HEK293 (cell line): ENCODE measurements around the gene HAT1.

Experiments used
- BCL6B ChIP-seq: fragments of 450-650 bp; formaldehyde crosslinking; IDR thresholded peaks from 2 replicates; pipeline ENCODE4 v1.5.1; 2017; ENCODE audit warnings: missing biosample characterization, missing genetic modification characterization
- KLF8 ChIP-seq: fragments of 450-650 bp; formaldehyde crosslinking; IDR thresholded peaks from 2 replicates; pipeline ENCODE4 v1.5.1; 2016; ENCODE audit warnings: missing biosample characterization, missing genetic modification characterization
- SP2 ChIP-seq: fragments of 450-650 bp; formaldehyde crosslinking; IDR thresholded peaks from 2 replicates; pipeline ENCODE4 v1.5.1; 2016; ENCODE audit warnings: missing biosample characterization, missing genetic modification characterization
- TRIM28 ChIP-seq: IDR thresholded peaks from 2 replicates; pipeline ENCODE4 v1.6.1; 2011; ENCODE audit warnings: low read length, control low read depth, borderline replicate concordance
- TSHZ1 ChIP-seq: fragments of 450-650 bp; formaldehyde crosslinking; IDR thresholded peaks from 2 replicates; pipeline ENCODE4 v1.5.1; 2016; ENCODE audit warnings: missing biosample characterization, missing genetic modification characterization, borderline replicate concordance
- ZBTB17 ChIP-seq: fragments of 450-650 bp; formaldehyde crosslinking; IDR thresholded peaks from 2 replicates; pipeline ENCODE4 v1.5.1; 2016; ENCODE audit warnings: missing biosample characterization, missing genetic modification characterization
- ZBTB20 ChIP-seq: fragments of 450-650 bp; formaldehyde crosslinking; IDR thresholded peaks from 2 replicates; pipeline ENCODE4 v1.5.1; 2016; ENCODE audit warnings: missing biosample characterization, missing genetic modification characterization
- ZIC2 ChIP-seq: fragments of 450-650 bp; formaldehyde crosslinking; IDR thresholded peaks from 2 replicates; pipeline ENCODE4 v1.5.1; 2016; ENCODE audit warnings: missing biosample characterization, missing genetic modification characterization
- ZNF114 ChIP-seq: fragments of 450-650 bp; formaldehyde crosslinking; IDR thresholded peaks from 2 replicates; pipeline ENCODE4 v1.5.0; 2017; ENCODE audit warnings: missing biosample characterization, missing genetic modification characterization
- ZNF138 ChIP-seq: fragments of 450-650 bp; formaldehyde crosslinking; IDR thresholded peaks from 2 replicates; pipeline ENCODE4 v1.5.1; 2016; ENCODE audit warnings: missing biosample characterization, missing genetic modification characterization, borderline replicate concordance
- ZNF157 ChIP-seq: fragments of 450-650 bp; formaldehyde crosslinking; IDR thresholded peaks from 2 replicates; pipeline ENCODE4 v1.5.1; 2016; ENCODE audit warnings: missing biosample characterization, missing genetic modification characterization
- ZNF16 ChIP-seq: fragments of 450-650 bp; formaldehyde crosslinking; IDR thresholded peaks from 2 replicates; pipeline ENCODE4 v1.5.1; 2016; ENCODE audit warnings: low read depth, missing biosample characterization, missing genetic modification characterization
- ZNF174 ChIP-seq: fragments of 450-650 bp; formaldehyde crosslinking; IDR thresholded peaks from 2 replicates; pipeline ENCODE4 v1.5.0; 2017; ENCODE audit warnings: missing biosample characterization, mild to moderate bottlenecking, missing genetic modification characterization
- ZNF2 ChIP-seq: fragments of 450-650 bp; formaldehyde crosslinking; IDR thresholded peaks from 2 replicates; pipeline ENCODE4 v1.5.1; 2016; ENCODE audit warnings: missing biosample characterization, missing genetic modification characterization
- ZNF24 ChIP-seq: fragments of 450-650 bp; formaldehyde crosslinking; IDR thresholded peaks from 2 replicates; pipeline ENCODE4 v1.5.1; 2016; ENCODE audit warnings: missing biosample characterization, missing genetic modification characterization
- ZNF341 ChIP-seq: fragments of 450-650 bp; formaldehyde crosslinking; IDR thresholded peaks from 2 replicates; pipeline ENCODE4; 2016; ENCODE audit warnings: low read depth, missing biosample characterization, missing genetic modification characterization
- ZNF354C ChIP-seq: fragments of 450-650 bp; formaldehyde crosslinking; IDR thresholded peaks from 2 replicates; pipeline ENCODE4 v1.5.1; 2016; ENCODE audit warnings: missing biosample characterization, missing genetic modification characterization, low read depth, borderline replicate concordance
- ZNF48 ChIP-seq: fragments of 450-650 bp; formaldehyde crosslinking; IDR thresholded peaks from 2 replicates; pipeline ENCODE4 v1.5.1; 2016; ENCODE audit warnings: missing biosample characterization, missing genetic modification characterization
- ZNF510 ChIP-seq: fragments of 450-650 bp; formaldehyde crosslinking; IDR thresholded peaks from 2 replicates; pipeline ENCODE4 v1.5.1; 2018; ENCODE audit warnings: mild to moderate bottlenecking, missing genetic modification characterization, missing biosample characterization; ENCODE audit not compliant: insufficient replicate concordance
- ZNF560 ChIP-seq: fragments of 450-650 bp; formaldehyde crosslinking; IDR thresholded peaks from 2 replicates; pipeline ENCODE4 v1.5.1; 2017; ENCODE audit warnings: missing biosample characterization, missing genetic modification characterization, borderline replicate concordance
- ZNF571 ChIP-seq: fragments of 450-650 bp; formaldehyde crosslinking; IDR thresholded peaks from 2 replicates; pipeline ENCODE4 v1.5.0; 2017; ENCODE audit warnings: missing biosample characterization, missing genetic modification characterization
- ZNF596 ChIP-seq: fragments of 450-650 bp; IDR thresholded peaks from 2 replicates; pipeline ENCODE4 v1.5.0; 2018; ENCODE audit warnings: missing biosample characterization, mild to moderate bottlenecking, missing genetic modification characterization, moderate library complexity
- ZNF621 ChIP-seq: fragments of 450-650 bp; formaldehyde crosslinking; IDR thresholded peaks from 2 replicates; pipeline ENCODE4 v1.5.1; 2017; ENCODE audit warnings: missing biosample characterization, missing genetic modification characterization
- ZNF785 ChIP-seq: fragments of 450-650 bp; formaldehyde crosslinking; IDR thresholded peaks from 2 replicates; pipeline ENCODE4 v1.5.1; 2016; ENCODE audit warnings: missing biosample characterization, missing genetic modification characterization
- TF ChIP-seq, protein P1 (sequence below): fragments of 450-650 bp; formaldehyde crosslinking; IDR thresholded peaks from 2 replicates; pipeline ENCODE4 v1.5.1; 2016; ENCODE audit warnings: missing biosample characterization, missing genetic modification characterization
- TF ChIP-seq, protein P2 (sequence below): fragments of 450-650 bp; formaldehyde crosslinking; IDR thresholded peaks from 2 replicates; pipeline ENCODE4 v1.5.1; 2016; ENCODE audit warnings: missing biosample characterization, missing genetic modification characterization
- TF ChIP-seq, protein P3 (sequence below): fragments of 450-650 bp; formaldehyde crosslinking; IDR thresholded peaks from 2 replicates; pipeline ENCODE4 v1.5.1; 2016; ENCODE audit warnings: missing biosample characterization, missing genetic modification characterization

The HAT1 gene

DNA sequence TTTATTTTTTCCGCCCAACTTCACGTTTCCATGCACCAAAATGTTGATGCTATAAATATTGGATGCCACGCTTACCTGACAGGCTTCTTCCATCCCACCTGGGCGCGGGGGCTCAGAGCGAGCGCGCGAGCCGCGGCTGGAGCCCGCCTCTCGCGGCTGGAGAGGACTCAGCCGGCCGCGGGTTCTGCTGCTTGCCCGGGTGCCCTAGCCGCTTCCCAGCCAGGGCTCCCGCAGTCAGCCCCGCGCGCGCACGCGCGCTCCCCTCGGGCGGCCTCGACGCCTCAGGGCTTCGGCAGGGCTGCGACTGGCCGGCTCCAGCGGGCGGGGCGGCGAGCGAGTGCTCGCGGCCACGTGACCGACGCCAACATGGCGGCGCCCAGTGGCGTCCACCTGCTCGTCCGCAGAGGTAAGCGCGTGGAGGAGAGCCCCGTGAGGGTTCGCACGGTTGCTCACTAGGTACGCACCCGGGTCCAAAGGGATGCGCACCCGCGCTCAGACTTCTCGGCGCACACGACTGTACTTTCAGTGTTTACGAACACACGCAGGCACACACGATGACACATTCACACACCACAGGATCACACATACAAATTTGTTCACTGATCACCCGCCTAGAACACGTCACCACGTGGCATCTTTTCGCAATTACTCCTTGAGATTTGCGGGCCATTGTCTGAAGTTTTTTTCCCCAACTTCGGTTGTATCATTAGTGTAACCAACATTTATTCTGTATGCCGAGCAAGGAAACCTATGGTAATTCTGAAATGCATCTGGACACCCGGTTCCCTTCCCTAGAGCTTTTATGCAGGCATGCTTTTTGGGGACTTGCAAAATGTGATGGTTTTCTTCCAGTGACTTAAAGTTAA, 77.6 kb downstream of the HAT1 start, which contains the start of gene METAP1D (continued):
- TF ChIP-seq ZIC2 (tag by site-specific recombination) (no peak; the same call in 1 of the 2 replicates), ZNF24 (peak; percentile 91), KLF8 (tag by site-specific recombination) (peak; percentile 52; the same call in 1 of the 2 replicates), ZNF2 (peak; percentile 78), ZNF341 (tag by site-specific recombination) (no peak), ZNF48 (no peak), ZNF138 (tag by site-specific recombination) (no peak), ZNF16 (no peak), ZNF560 (tag by site-specific recombination) (no peak), ZNF157 (tag by site-specific recombination) (no peak), ZNF510 (tag by site-specific recombination) (no peak), ZBTB17 (tag by site-specific recombination) (peak; percentile 83), ZNF571 (tag by site-specific recombination) (no peak), TSHZ1 (peak; percentile 26; the same call in 1 of the 2 replicates), ZBTB20 (tag by site-specific recombination) (peak; percentile 69; the same call in 1 of the 2 replicates), ZNF174 (tag by site-specific recombination) (no peak), ZNF114 (tag by site-specific recombination) (no peak), ZNF354C (tag by site-specific recombination) (no peak), SP2 (tag by site-specific recombination) (no peak), ZNF596 (tag by site-specific recombination) (peak; percentile 63; the same call in 1 of the 2 replicates), BCL6B (tag by site-specific recombination) (no peak), TRIM28 (peak; percentile 63; the same call in 1 of the 2 replicates), ZNF621 (tag by site-specific recombination) (no peak), ZNF785 (tag by site-specific recombination) (0 out of 2 replicates have a peak, but pooled peaks have one; percentile 45)
- TF ChIP-seq, protein P1, sequence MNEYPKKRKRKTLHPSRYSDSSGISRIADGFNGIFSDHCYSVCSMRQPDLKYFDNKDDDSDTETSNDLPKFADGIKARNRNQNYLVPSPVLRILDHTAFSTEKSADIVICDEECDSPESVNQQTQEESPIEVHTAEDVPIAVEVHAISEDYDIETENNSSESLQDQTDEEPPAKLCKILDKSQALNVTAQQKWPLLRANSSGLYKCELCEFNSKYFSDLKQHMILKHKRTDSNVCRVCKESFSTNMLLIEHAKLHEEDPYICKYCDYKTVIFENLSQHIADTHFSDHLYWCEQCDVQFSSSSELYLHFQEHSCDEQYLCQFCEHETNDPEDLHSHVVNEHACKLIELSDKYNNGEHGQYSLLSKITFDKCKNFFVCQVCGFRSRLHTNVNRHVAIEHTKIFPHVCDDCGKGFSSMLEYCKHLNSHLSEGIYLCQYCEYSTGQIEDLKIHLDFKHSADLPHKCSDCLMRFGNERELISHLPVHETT (tag by site-specific recombination): peak; percentile 69; the same call in 1 of the 2 replicates
- TF ChIP-seq, protein P2, sequence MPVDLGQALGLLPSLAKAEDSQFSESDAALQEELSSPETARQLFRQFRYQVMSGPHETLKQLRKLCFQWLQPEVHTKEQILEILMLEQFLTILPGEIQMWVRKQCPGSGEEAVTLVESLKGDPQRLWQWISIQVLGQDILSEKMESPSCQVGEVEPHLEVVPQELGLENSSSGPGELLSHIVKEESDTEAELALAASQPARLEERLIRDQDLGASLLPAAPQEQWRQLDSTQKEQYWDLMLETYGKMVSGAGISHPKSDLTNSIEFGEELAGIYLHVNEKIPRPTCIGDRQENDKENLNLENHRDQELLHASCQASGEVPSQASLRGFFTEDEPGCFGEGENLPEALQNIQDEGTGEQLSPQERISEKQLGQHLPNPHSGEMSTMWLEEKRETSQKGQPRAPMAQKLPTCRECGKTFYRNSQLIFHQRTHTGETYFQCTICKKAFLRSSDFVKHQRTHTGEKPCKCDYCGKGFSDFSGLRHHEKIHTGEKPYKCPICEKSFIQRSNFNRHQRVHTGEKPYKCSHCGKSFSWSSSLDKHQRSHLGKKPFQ: peak; percentile 55; the same call in 1 of the 2 replicates
- TF ChIP-seq, protein P3, sequence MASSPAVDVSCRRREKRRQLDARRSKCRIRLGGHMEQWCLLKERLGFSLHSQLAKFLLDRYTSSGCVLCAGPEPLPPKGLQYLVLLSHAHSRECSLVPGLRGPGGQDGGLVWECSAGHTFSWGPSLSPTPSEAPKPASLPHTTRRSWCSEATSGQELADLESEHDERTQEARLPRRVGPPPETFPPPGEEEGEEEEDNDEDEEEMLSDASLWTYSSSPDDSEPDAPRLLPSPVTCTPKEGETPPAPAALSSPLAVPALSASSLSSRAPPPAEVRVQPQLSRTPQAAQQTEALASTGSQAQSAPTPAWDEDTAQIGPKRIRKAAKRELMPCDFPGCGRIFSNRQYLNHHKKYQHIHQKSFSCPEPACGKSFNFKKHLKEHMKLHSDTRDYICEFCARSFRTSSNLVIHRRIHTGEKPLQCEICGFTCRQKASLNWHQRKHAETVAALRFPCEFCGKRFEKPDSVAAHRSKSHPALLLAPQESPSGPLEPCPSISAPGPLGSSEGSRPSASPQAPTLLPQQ (tag by site-specific recombination): peak; percentile 56; the same call in 1 of the 2 replicates
